Measurements from ENCODE around the gene PTRH2.

DNA sequence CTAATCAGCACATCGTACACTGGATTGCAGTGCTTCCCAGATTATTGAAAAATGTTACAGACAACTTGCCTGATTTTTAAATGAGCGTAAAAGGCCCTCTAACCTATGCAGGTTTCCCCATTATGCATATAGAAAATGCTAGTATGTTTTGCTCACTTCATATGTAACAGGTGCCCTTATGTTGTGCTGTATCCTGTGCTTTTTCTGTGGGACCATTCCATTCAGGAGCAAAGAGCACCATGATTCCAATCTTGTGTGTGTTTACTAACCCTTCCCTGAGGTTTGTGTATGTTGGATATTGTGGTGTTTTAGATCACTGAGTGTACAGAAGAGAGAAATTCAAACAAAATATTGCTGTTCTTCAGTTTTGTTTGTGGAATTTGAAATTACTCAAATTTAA is 12.9 kb downstream of the PTRH2 start:
- TF ChIP-seq CTCF (IDR thresholded peaks at IDR 0.05; ENCODE audit: poor library complexity) (no peak), EZH2 (IDR thresholded peaks at IDR 0.05; ENCODE audit: borderline replicate concordance) (no peak), EZH2phosphoT487 (IDR thresholded peaks at IDR 0.05; ENCODE audit: low read depth, severe bottlenecking, unreplicated experiment) (no peak)
